GM15510 (cell line): ENCODE data around the gene SLC25A39.

Source experiments
- POLR2A ChIP-seq: IDR thresholded peaks from 3 replicates; pipeline ENCODE4 v1.6.1; 2011; ENCODE audit warnings: borderline replicate concordance; ENCODE audit not compliant: insufficient read length; ENCODE audit errors: extremely low read depth

The SLC25A39 gene

DNA sequence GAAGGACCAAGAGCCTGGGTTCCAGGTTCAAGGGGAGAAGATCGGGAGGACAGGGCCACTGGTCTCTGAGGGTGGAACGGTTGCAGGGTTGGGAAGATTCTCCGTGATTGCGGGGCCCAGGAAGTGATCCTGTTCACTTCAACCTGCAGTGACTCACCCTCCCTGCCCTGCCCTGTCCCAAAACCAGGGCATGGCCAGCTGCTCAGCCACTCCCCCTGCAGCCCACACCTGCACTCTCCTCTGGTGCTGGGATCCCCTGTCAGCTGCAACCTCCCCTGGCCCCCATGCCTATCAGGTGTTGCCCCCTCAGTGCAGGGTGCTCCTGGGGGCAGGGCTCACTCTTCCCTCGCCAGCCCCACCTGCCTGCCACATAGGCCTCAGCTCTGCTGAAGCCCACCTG is 15.2 kb downstream of the SLC25A39 start:
- no peak for TF ChIP-seq POLR2A

DNA sequence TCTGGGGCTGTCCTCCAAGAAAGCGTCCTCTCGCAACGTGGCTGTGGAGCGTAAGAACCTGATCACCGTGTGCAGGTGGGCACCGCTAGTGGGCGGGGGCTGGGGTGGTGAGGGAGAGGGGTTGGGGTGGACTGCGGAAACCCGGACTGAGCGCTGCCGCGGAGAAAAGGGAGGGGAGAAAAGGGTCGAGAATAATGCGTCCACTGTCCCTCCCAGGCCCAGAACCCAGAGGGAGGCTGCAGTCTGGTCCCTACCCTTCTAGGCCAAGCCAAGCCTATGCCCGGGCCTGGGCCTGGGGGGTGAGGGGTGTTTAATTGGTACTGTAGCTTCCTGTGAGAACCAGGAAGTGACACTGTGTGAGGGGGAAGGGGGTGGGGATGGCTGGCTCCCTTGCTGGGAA is 15.8 kb downstream of the SLC25A39 start:
- TF ChIP-seq POLR2A: no peak

DNA sequence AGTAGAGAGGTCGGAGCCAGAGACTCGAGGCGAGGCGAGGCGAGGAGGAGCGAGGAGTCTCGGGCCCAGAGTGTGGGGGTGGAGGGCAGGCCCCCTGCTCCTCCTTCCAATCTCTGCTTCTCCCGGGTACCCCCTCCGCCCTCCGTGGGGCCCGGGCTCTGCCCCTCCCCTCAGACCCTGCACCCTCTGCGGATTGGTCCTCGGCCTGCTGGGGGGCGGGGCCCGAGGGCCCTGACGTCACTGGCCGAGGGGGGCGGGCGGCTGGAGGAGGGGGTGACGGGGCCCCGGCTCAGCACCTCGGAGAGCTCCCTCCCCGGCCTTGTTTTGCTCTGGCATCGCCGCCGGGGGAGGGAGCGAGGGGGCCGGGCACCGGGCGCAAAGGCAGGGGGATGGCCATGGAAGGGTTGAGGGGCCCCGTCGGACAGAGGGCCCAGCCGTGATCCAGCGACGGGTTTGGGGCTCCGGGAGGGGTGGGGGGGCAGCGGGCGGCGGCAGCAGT is 16.3 kb downstream of the SLC25A39 start, which contains the start of gene RUNDC3A:
TSS of gene RUNDC3A (plus strand) at position 282 of the 499 bp plus-strand sequence. CDS start 232 bp downstream, outside the sequence.
- no peak for TF ChIP-seq POLR2A

DNA sequence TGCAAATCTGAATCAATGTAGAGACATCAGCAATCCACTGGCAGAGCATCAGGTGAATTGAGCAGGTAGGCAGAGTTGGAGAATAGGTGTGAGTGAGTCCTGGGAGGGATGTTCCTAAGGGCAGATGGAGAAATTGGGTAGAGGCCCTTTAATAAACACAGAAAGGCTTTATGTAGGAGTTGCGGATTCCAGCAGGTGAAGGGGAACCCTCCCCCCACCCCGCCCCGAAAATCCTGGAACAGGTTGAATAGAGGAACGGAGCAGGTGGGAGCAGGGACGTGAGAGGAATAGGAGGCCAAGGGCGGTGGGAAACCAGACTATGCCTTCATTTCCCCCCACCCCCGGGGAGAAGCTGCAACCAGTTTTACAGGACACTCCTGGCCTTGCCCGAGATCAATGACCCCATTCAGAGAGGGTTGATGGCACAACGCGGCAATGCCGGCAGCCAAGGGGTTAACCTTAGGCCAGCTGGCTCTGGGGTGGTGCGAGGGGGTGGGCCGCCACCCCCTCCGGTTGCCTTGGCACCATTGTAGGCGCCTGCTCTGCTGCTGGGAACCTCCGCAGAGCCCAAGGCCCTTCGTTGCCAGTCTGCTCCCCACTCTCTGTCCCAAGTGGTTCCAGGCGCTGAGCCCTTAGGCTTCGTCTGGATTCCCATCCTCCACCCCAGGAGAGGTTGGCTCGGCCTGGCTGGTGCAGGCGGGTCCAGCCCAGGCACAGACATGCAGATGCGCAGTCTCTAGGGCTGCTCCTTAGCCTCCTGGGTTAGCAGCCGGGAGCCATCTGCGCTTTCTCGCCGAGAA is 17.0 kb downstream of the SLC25A39 start:
- TF ChIP-seq POLR2A: no peak

DNA sequence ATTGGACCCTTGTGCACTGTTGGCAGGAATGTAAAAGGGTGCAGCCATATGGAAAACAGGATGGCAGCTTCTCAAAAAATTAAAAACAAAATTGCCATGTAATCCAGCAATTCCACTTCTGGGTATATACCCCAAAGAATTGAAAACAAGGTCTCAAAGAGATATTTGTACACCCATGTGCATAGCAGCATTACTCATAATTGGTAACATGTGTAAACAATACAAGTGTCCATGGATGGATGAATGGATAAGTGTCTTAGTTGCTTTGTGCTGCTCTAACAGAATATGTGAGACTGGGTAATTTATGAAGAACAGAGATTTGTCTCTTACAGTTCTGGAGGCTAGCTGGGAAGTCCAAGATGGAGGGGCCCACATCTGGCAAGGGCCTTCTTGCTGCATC is 20.0 kb downstream of the SLC25A39 start:
- TF ChIP-seq POLR2A: no peak

DNA sequence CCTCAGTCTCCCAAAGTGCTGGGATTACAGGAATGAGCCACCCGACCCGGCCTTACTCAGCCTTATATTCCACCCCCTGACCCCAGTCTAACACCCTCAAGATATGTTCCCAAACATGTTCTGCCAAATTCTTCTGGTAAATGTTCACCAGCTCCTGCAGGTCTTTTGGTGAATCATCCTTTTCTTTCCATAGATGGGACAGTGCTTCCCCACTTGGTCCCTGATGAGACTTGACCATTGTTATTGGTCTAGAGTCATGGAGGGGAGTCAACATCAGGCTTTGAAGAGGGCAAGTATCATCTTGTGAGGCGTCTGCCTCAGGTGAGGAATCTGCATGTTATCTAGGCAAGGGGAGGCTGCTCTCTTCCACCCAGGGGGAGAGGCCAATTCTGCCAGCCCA is 26.6 kb downstream of the SLC25A39 start:
- no peak for TF ChIP-seq POLR2A

DNA sequence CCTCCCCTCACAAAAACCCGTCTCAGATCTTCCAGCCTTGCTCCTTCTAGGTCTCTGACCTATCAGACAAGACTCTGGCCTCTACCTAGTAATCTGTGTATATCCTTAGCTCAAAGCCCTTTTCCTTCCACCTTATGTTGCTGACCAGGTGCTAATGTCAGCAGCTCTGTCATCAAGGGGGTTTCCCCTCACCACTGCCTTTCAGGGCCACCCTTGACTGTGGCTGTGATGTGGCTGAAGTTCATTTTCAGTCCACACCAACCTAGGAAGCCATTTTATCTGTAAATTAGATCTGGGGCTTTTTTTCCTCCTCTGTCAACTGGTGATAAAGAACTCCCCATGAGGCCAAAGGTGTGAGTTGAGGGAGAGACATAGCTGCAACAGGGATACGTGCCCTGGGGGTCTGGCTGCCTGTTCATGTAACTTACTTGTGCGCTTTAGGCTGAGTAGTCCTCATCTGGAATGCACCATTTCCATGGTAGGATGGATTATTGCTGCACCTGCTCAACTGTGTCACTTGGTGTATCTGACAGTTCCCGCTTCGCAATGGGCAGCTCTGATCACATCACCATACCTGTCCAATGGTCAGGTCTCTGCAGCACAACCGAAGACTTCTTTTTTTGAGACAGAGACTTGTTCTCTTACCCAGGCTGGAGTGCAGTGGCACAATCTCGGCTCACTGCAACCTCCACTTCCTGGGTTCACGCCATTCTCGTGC is 31.0 kb downstream of the SLC25A39 start:
- no peak for TF ChIP-seq POLR2A

DNA sequence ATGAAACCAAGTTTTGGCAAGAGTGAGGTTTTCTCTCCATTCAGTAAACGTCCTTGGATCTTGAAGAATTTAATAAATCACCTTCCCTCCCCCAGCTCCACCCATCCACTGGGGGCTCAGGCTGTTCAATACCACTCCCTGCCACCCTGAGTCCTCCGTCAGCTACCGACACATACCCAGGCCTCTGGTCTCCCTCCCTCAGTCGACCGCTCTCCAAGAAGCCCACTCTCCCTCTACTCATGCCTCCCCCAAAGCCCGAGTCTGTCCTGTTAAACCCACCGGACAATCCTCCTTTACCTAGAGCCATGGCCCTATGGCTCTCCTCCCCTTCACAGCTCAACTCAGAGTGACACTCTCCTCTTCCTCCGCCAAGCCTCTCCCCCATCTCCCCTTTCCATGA is 37.0 kb downstream of the SLC25A39 start:
- TF ChIP-seq POLR2A: no peak

DNA sequence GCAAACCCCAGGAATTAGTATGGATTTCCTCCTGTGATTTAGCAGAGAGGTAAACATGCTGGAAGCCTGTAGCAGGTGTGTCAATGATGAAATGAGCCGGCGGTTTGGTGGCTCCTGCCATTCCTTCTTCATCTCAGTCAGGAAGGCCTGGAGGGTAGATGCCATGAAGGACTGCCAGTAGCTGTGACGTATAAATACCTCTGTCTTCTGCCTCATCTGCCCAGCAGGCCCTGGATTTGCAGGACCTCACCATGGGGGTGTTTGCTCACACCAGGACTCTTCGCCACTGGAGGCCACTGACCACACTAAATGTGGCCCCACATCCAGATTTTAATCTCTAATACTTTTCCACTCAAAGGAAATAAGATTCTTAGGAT is 40.6 kb downstream of the SLC25A39 start:
- no peak for TF ChIP-seq POLR2A

DNA sequence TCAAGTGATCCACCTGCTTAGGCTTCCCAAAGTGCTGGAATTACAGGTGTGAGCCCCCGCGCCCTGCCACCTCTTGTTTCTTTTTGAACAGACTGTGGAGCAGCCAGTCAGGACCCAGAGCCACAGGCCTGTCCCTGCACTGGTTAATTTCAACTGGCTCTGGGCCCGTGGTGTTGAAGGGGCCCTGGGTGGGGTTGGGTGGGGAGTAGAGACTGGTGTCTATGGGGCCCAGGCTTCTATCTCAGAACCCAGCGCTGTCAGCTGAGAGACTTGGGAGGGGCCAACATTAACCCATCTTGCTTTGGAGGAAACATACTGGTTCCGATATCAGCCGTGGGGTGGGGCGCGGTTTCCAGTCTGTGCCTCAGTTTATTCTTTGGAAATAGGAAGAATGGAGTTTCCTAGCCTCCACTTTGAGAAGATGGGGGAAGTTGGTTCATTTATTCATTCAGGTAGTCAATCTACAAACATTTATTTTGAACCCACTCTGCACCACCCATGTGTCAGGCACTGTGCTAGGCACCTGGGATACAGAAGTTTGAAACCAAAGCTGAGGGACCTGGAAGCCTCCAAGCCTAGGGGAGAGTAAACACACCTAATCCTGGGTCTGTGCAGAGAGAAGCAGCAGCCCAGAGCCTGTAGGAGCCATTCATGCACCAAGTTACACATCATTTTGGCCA is 41.1 kb downstream of the SLC25A39 start:
- no peak for TF ChIP-seq POLR2A

DNA sequence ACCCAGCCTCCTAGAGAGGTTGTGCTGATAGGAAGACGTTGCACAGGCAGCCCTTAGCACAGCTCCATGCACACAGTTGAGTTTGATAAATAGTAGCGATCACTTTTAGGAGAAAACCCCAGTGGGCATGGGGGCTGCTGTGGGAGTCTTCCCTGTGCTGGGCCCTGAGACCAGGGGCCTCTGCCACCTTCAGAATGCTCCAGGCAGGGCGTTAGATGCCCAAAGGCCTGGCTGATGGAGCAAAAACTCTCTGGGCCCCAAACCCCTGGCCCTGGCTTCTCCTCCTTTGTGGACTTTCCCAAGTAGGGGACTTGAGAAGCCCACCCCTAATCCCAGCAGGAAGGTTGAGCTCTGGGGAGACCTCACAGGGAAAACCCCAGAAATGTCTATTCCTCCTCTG is 42.4 kb downstream of the SLC25A39 start:
- TF ChIP-seq POLR2A: no peak

DNA sequence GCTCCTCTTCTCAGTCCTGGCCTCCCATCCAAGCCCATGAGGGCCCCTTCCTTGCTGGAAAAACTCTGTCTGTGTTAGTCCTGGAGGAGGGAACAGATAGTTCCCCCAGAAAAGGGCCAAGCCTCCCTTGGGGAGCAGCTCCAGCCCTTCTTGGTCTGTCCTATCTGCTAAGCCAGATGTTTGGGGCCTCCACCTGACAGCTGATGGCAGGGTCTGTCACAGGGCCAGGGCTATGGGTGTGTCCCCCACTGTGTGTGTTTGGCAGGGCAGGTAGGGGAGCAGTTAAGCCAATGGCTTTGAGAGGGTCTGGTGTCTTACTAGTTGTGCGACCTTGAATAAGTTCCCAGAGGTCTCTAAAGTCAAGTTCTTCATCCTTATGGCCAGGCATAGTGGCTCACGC is 43.1 kb downstream of the SLC25A39 start:
- no peak for TF ChIP-seq POLR2A

DNA sequence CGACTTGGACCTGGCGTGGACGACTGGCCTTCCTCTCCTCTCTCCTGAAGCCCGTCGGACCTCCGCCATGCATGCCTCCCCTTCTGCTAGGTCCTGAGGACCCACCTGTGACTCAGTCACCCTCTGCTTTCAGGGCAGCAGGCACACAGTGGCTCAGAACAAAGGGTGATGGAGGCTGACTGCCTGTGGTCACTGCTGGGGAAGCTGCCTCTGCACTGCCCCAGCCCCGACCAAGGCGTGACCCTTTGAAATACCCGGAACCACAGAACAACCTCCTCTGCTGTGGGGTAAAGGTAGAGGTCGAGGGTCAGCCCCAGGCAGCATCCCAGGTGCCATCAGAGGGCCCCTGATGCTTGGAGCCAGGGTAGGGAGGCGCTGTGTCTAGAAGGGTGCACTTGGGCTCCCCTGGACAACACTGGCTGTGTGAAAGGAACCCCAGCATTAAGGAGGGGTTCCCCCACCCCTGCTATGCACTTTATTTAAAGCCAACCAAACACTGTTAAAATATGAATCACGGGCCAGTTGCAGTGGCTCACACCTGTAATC is 44.2 kb downstream of the SLC25A39 start:
- no peak for TF ChIP-seq POLR2A

DNA sequence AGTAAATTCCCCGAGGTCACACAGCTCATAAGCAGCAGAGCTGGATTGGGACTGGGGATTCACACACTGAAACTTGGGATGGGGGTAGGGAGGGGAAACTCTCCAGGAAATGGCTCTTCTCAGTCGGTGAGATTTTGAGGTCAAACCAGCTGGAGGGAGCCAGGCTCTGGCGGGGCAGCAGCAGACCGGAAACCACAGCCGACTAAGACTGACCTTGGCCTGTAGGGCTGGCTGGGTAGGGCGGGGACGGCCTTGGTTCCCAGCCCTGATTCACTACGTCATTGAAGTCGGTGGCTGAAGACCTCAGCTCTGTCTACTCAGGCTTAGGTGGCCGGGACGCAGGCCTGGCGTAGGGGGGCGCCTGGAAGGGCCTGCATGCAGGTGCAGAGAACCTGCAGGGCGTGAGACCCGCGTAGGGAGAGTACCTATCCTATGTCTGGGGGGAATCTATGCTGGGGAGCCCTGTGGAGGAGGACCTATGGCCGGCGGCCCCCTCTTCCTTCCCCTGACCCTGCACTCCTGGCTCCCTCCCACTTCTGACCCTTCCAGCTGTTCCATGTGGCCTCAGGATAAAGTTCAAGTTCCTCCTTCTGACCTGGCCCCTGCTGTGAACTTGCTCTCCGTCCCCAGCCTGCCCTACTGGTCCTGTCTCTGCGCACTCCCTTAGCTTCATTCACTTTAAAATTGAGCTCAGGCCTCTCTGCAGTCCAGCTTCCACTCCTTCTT is 44.8 kb downstream of the SLC25A39 start:
- TF ChIP-seq POLR2A: no peak
